ENCODE results near the gene ILDR1.

- TF ChIP-seq POLR2A (IDR thresholded peaks at IDR 0.05; ENCODE audit: low read length) (no peak), GATA1 (IDR thresholded peaks at IDR 0.05; ENCODE audit: low read depth, low read length) (no peak)
These were observed 59.6 kb downstream of the ILDR1 start for GRCh38 chr3:121962443-121962842.
